WTC11 (cell line): ENCODE measurements around the gene DLGAP4. TPM values are rescaled to one million over a fixed set of nuclear protein-coding genes. Genes with fewer than 3 reads are reported as not detected.

Experiments used
- ATAC-seq: fragments of 200-7000 bp; cut with Tn5 transposase; 2 replicates; pipeline ENCODE4 v1.10.0; 2021; ENCODE audit warnings: mild to moderate bottlenecking, moderate library complexity
- CTCF ChIA-PET: fragments of 300-600 bp; sonication (Branson Sonifier 250); formaldehyde crosslinking; loops from one replicate; lab custom pipeline; 2021; ENCODE audit warnings: antibody characterized with exemption; lab: Charles Lee
- POLR2A ChIA-PET: fragments of 350-600 bp; sonication (Branson Sonifier 250); formaldehyde crosslinking; loops from one replicate; lab custom pipeline; 2021; ENCODE audit warnings: antibody characterized with exemption; lab: Charles Lee
- DNase-seq: peaks from one replicate; pipeline ENCODE4 v3.0.0; 2021; ENCODE audit warnings: low spot score
- H3K27ac Mint-ChIP-seq: 2 replicates; pipeline ENCODE4 v1.8.0; 2021; ENCODE audit warnings: mixed read lengths
- H3K27me3 Mint-ChIP-seq: 2 replicates; pipeline ENCODE4 v1.8.0; 2021; ENCODE audit warnings: low read depth, mild to moderate bottlenecking, moderate library complexity, mixed read lengths
- H3K36me3 Mint-ChIP-seq: 2 replicates; pipeline ENCODE4 v1.8.0; 2021; ENCODE audit warnings: mixed read lengths
- H3K4me1 Mint-ChIP-seq: 2 replicates; pipeline ENCODE4 v1.8.0; 2022; ENCODE audit warnings: mixed read lengths
- H3K4me3 Mint-ChIP-seq: 2 replicates; pipeline ENCODE4 v1.8.0; 2021; ENCODE audit warnings: mild to moderate bottlenecking, moderate library complexity, mixed read lengths
- H3K9me3 Mint-ChIP-seq: 2 replicates; pipeline ENCODE4 v1.8.0; 2021; ENCODE audit warnings: mixed read lengths
- ATF1 ChIP-seq: sonication (generic); formaldehyde crosslinking; IDR thresholded peaks from 2 replicates; pipeline ENCODE4 v1.8.1; 2023; ENCODE audit warnings: mild to moderate bottlenecking, moderate library complexity, missing genetic modification reagents
- EMX1 ChIP-seq: fragments of 250-450 bp; sonication (Bioruptor Pico); IDR thresholded peaks from 2 replicates; pipeline ENCODE4 v1.8.0; 2021; ENCODE audit warnings: mild to moderate bottlenecking
- FOXP1 ChIP-seq: sonication (generic); formaldehyde crosslinking; IDR thresholded peaks from 2 replicates; pipeline ENCODE4 v1.8.0; 2022; ENCODE audit warnings: missing genetic modification reagents, mild to moderate bottlenecking, moderate library complexity, borderline replicate concordance
- GABPB1 ChIP-seq: sonication (generic); formaldehyde crosslinking; IDR thresholded peaks from 2 replicates; pipeline ENCODE4 v1.8.1; 2023; ENCODE audit warnings: mild to moderate bottlenecking, missing genetic modification reagents
- KAT7 ChIP-seq: sonication (generic); formaldehyde crosslinking; IDR thresholded peaks from 2 replicates; pipeline ENCODE4 v1.8.1; 2023; ENCODE audit warnings: missing genetic modification reagents, mild to moderate bottlenecking, borderline replicate concordance
- NFYB ChIP-seq: sonication (generic); formaldehyde crosslinking; conservative IDR thresholded peaks from 2 replicates; pipeline ENCODE4 v1.8.0; 2022; ENCODE audit warnings: low read depth, missing genetic modification reagents
- PRRX2 ChIP-seq: fragments of 250-450 bp; sonication (Bioruptor Pico); IDR thresholded peaks from 2 replicates; pipeline ENCODE4 v1.8.0; 2021; ENCODE audit warnings: mild to moderate bottlenecking
- RORB ChIP-seq: fragments of 250-450 bp; sonication (Bioruptor Pico); IDR thresholded peaks from 2 replicates; pipeline ENCODE4 v1.9.0; 2021; ENCODE audit warnings: mild to moderate bottlenecking
- ZNF317 ChIP-seq: sonication (generic); formaldehyde crosslinking; IDR thresholded peaks from 2 replicates; pipeline ENCODE4 v1.8.1; 2023; ENCODE audit warnings: low read depth, mild to moderate bottlenecking, moderate library complexity, missing genetic modification reagents, borderline replicate concordance
- ZNF396 ChIP-seq: fragments of 250-450 bp; sonication (Bioruptor Pico); IDR thresholded peaks from 2 replicates; pipeline ENCODE4 v1.8.0; 2021; ENCODE audit warnings: mild to moderate bottlenecking, moderate library complexity, borderline replicate concordance
- total RNA-seq: library from RNA; stranded (reverse); gene quantifications from 3 replicates; pipeline ENCODE4 v1.2.3, GENCODE V29; 2021
- TF ChIP-seq, protein P1 (sequence below): sonication (generic); formaldehyde crosslinking; IDR thresholded peaks from 2 replicates; pipeline ENCODE4 v1.8.0; 2022; ENCODE audit warnings: mild to moderate bottlenecking, missing genetic modification reagents
- TF ChIP-seq, protein P2 (sequence below): sonication (generic); formaldehyde crosslinking; IDR thresholded peaks from 2 replicates; pipeline ENCODE4 v1.8.0; 2023; ENCODE audit warnings: missing genetic modification reagents, mild to moderate bottlenecking, borderline replicate concordance
- TF ChIP-seq, protein P3 (sequence below): sonication (generic); formaldehyde crosslinking; IDR thresholded peaks from 2 replicates; pipeline ENCODE4 v1.8.0; 2022; ENCODE audit warnings: missing genetic modification reagents
- TF ChIP-seq, protein P4 (sequence below): sonication (generic); formaldehyde crosslinking; IDR thresholded peaks from 2 replicates; pipeline ENCODE4 v1.8.1; 2023; ENCODE audit warnings: mild to moderate bottlenecking, missing genetic modification reagents, moderate library complexity
- TF ChIP-seq, protein P5 (sequence below): sonication (generic); formaldehyde crosslinking; IDR thresholded peaks from 2 replicates; pipeline ENCODE4 v1.8.1; 2022; ENCODE audit warnings: missing genetic modification reagents, borderline replicate concordance

DLGAP4 gene
- total RNA-seq, 1 experiment from 2014 or later = 52.6 TPM

DNA sequence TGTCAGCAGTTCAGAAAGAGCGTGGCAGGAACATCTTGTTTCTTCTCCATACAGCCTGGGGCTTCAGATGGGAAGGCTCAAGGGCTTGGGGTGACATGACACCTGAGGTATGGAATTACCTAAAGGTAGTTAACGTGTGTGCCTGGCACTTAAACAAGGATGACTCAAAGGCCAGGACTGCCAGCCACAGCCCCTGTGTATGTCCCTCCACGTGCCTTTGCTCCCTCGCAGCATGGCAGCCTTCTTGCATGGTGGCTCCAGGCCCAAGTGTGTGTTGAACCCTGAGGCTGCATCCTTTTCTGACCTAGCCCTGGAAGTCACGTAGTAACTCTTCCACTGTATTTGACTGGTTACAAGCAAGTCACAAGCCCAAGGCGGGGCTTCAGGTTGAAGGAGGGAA, 201.6 kb downstream of the DLGAP4 start:
- Mint-ChIP-seq H3K27ac (no peak overlapping the region), H3K4me1 (no peaks in the 10 kb centered on the region), H3K36me3 (peaks cover 28% of the 10 kb centered on the region), H3K4me3 (no peak overlapping the region), H3K9me3 (no peaks in the 10 kb centered on the region), H3K27me3 (no peaks in the 10 kb centered on the region)
- no peak for DNase-seq
- ChIA-PET POLR2A (no interaction called here), CTCF (interaction anchor here (0.5 to 1.8 kb wide), 2 partner anchors 16 to 765 kb away, joined by 3 to 9 read pairs; no protein-coding TSS in a partner anchor)
- TF ChIP-seq FOXP1 (CRISPR knock-in tag) (no peak), KAT7 (CRISPR knock-in tag) (no peak), PRRX2 (no peak), RORB (no peak), EMX1 (no peak), ATF1 (CRISPR knock-in tag) (no peak), GABPB1 (CRISPR knock-in tag) (no peak), ZNF396 (CRISPR knock-in tag) (no peak), NFYB (no peak), ZNF317 (no peak)
- TF ChIP-seq, protein P1, sequence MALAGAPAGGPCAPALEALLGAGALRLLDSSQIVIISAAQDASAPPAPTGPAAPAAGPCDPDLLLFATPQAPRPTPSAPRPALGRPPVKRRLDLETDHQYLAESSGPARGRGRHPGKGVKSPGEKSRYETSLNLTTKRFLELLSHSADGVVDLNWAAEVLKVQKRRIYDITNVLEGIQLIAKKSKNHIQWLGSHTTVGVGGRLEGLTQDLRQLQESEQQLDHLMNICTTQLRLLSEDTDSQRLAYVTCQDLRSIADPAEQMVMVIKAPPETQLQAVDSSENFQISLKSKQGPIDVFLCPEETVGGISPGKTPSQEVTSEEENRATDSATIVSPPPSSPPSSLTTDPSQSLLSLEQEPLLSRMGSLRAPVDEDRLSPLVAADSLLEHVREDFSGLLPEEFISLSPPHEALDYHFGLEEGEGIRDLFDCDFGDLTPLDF (CRISPR knock-in tag) = no peak
- TF ChIP-seq, protein P2, sequence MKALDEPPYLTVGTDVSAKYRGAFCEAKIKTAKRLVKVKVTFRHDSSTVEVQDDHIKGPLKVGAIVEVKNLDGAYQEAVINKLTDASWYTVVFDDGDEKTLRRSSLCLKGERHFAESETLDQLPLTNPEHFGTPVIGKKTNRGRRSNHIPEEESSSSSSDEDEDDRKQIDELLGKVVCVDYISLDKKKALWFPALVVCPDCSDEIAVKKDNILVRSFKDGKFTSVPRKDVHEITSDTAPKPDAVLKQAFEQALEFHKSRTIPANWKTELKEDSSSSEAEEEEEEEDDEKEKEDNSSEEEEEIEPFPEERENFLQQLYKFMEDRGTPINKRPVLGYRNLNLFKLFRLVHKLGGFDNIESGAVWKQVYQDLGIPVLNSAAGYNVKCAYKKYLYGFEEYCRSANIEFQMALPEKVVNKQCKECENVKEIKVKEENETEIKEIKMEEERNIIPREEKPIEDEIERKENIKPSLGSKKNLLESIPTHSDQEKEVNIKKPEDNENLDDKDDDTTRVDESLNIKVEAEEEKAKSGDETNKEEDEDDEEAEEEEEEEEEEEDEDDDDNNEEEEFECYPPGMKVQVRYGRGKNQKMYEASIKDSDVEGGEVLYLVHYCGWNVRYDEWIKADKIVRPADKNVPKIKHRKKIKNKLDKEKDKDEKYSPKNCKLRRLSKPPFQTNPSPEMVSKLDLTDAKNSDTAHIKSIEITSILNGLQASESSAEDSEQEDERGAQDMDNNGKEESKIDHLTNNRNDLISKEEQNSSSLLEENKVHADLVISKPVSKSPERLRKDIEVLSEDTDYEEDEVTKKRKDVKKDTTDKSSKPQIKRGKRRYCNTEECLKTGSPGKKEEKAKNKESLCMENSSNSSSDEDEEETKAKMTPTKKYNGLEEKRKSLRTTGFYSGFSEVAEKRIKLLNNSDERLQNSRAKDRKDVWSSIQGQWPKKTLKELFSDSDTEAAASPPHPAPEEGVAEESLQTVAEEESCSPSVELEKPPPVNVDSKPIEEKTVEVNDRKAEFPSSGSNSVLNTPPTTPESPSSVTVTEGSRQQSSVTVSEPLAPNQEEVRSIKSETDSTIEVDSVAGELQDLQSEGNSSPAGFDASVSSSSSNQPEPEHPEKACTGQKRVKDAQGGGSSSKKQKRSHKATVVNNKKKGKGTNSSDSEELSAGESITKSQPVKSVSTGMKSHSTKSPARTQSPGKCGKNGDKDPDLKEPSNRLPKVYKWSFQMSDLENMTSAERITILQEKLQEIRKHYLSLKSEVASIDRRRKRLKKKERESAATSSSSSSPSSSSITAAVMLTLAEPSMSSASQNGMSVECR (CRISPR knock-in tag) = no peak
- TF ChIP-seq, protein P3, sequence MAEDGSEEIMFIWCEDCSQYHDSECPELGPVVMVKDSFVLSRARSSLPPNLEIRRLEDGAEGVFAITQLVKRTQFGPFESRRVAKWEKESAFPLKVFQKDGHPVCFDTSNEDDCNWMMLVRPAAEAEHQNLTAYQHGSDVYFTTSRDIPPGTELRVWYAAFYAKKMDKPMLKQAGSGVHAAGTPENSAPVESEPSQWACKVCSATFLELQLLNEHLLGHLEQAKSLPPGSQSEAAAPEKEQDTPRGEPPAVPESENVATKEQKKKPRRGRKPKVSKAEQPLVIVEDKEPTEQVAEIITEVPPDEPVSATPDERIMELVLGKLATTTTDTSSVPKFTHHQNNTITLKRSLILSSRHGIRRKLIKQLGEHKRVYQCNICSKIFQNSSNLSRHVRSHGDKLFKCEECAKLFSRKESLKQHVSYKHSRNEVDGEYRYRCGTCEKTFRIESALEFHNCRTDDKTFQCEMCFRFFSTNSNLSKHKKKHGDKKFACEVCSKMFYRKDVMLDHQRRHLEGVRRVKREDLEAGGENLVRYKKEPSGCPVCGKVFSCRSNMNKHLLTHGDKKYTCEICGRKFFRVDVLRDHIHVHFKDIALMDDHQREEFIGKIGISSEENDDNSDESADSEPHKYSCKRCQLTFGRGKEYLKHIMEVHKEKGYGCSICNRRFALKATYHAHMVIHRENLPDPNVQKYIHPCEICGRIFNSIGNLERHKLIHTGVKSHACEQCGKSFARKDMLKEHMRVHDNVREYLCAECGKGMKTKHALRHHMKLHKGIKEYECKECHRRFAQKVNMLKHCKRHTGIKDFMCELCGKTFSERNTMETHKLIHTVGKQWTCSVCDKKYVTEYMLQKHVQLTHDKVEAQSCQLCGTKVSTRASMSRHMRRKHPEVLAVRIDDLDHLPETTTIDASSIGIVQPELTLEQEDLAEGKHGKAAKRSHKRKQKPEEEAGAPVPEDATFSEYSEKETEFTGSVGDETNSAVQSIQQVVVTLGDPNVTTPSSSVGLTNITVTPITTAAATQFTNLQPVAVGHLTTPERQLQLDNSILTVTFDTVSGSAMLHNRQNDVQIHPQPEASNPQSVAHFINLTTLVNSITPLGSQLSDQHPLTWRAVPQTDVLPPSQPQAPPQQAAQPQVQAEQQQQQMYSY = no peak
- TF ChIP-seq, protein P4, sequence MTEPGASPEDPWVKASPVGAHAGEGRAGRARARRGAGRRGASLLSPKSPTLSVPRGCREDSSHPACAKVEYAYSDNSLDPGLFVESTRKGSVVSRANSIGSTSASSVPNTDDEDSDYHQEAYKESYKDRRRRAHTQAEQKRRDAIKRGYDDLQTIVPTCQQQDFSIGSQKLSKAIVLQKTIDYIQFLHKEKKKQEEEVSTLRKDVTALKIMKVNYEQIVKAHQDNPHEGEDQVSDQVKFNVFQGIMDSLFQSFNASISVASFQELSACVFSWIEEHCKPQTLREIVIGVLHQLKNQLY (CRISPR knock-in tag) = no peak
- TF ChIP-seq, protein P5, sequence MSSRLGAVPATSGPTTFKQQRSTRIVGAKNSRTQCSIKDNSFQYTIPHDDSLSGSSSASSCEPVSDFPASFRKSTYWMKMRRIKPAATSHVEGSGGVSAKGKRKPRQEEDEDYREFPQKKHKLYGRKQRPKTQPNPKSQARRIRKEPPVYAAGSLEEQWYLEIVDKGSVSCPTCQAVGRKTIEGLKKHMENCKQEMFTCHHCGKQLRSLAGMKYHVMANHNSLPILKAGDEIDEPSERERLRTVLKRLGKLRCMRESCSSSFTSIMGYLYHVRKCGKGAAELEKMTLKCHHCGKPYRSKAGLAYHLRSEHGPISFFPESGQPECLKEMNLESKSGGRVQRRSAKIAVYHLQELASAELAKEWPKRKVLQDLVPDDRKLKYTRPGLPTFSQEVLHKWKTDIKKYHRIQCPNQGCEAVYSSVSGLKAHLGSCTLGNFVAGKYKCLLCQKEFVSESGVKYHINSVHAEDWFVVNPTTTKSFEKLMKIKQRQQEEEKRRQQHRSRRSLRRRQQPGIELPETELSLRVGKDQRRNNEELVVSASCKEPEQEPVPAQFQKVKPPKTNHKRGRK (CRISPR knock-in tag) = no peak
- no peak for ATAC-seq
